Endothelial cell of umbilical vein (primary cell): ENCODE data around the gene RGS12.

ENCODE experiments used
- EZH2 ChIP-seq: IDR thresholded peaks from 2 replicates; pipeline ENCODE4 v1.6.1; 2012; ENCODE audit warnings: borderline replicate concordance, low read depth, mild to moderate bottlenecking, moderate library complexity, low read length, inconsistent platforms; ENCODE audit not compliant: severe bottlenecking
- FOS ChIP-seq: IDR thresholded peaks from 2 replicates; pipeline ENCODE4 v1.6.1; 2011; ENCODE audit warnings: mild to moderate bottlenecking, low read length, moderate library complexity, borderline replicate concordance; ENCODE audit not compliant: insufficient read depth
- JUN ChIP-seq: IDR thresholded peaks from 2 replicates; pipeline ENCODE4 v1.6.1; 2011; ENCODE audit warnings: borderline replicate concordance, low read depth; ENCODE audit not compliant: insufficient read length, insufficient read depth
- MYC ChIP-seq: IDR thresholded peaks from one replicate; pipeline ENCODE4 v1.6.1; 2011; ENCODE audit warnings: mild to moderate bottlenecking, low read depth, low read length
- POLR2A ChIP-seq: IDR thresholded peaks from 2 replicates; pipeline ENCODE4 v1.6.1; 2012; ENCODE audit warnings: low read depth, mild to moderate bottlenecking, control low read depth, low read length
- POLR2AphosphoS5 ChIP-seq: IDR thresholded peaks from 2 replicates; pipeline ENCODE4 v1.6.1; 2012; ENCODE audit warnings: low read depth, mild to moderate bottlenecking, control low read depth, low read length, moderate library complexity; ENCODE audit not compliant: insufficient read depth
- TF ChIP-seq, protein P1 (sequence below): IDR thresholded peaks from 2 replicates; pipeline ENCODE4 v1.6.1; 2011; ENCODE audit not compliant: insufficient read depth, insufficient read length
- TF ChIP-seq, protein P2 (sequence below), 2 donors: IDR thresholded peaks; 1 replicate in 1 of 2; 2 replicates in 1 of 2; pipeline ENCODE4 v1.5.1; 2011; ENCODE audit warnings: low read length in 2 of 2, mild to moderate bottlenecking in 2 of 2, moderate library complexity in 2 of 2, control low read depth in 1 of 2, inconsistent platforms in 1 of 2, low read depth in 1 of 2; ENCODE audit not compliant: insufficient read depth in 1 of 2; ENCODE audit errors: extremely low read depth in 1 of 2

DNA sequence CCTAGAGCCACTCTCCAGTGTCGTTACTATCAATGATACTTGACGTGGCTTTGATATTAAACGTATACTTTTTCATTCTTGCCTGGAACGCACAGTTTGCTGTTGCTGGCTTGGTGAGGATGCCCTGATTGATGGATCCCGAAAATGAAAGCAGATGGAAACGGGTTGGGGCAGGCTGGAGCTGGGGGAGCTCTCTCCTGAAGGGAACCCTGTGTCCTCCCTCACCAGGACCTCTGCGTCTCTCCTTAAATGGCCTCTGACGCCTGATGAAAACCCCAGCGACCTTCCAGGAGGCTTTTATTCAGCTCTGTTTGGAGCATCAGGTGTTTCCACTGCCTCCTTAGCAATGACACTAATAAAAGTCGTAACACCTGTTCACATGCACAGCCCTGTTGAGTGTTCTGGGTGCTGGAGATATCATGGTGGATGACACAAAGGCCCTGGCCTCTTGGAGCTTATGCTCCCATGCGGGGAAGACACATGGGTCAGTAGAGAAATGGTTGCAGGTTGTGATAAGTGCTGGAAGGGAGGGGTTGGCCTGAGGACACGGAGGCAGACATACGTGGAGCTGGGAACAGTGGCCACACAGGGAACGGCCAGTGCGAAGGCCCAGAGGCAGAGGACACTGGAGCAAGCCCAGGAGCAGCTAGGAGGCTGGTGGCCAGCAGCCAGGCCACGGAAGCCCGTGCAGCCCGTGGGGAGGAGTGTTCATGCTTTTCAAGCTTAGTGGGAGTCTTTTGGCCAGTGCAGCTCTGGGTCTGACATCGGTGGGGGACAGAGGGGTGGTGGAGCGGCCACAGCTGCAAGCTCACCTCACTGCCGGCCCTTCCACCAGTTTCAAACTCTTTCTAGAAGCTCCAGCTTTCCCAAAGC is 36.4 kb upstream of the RGS12 start:
- TF ChIP-seq EZH2 = no peak
- no peak for TF ChIP-seq POLR2AphosphoS5
- TF ChIP-seq, protein P1, sequence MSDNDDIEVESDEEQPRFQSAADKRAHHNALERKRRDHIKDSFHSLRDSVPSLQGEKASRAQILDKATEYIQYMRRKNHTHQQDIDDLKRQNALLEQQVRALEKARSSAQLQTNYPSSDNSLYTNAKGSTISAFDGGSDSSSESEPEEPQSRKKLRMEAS = no peak
- TF ChIP-seq, protein P2, sequence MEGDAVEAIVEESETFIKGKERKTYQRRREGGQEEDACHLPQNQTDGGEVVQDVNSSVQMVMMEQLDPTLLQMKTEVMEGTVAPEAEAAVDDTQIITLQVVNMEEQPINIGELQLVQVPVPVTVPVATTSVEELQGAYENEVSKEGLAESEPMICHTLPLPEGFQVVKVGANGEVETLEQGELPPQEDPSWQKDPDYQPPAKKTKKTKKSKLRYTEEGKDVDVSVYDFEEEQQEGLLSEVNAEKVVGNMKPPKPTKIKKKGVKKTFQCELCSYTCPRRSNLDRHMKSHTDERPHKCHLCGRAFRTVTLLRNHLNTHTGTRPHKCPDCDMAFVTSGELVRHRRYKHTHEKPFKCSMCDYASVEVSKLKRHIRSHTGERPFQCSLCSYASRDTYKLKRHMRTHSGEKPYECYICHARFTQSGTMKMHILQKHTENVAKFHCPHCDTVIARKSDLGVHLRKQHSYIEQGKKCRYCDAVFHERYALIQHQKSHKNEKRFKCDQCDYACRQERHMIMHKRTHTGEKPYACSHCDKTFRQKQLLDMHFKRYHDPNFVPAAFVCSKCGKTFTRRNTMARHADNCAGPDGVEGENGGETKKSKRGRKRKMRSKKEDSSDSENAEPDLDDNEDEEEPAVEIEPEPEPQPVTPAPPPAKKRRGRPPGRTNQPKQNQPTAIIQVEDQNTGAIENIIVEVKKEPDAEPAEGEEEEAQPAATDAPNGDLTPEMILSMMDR (IDR thresholded peaks at IDR 0.05; ENCODE audit: extremely low read depth in 1 of 2, insufficient read depth in 1 of 2, low read depth in 1 of 2, low read length in 2 of 2) = no peak
- no peak for TF ChIP-seq FOS
- TF ChIP-seq POLR2A = no peak
- TF ChIP-seq JUN = no peak
- TF ChIP-seq MYC = no peak
